Upper lobe of right lung (tissue), 1 donor: ENCODE measurements around the gene HNF4A. TPM values are rescaled to one million over a fixed set of nuclear protein-coding genes. Genes with fewer than 3 reads are reported as not detected.

ENCODE experiments used
- ATAC-seq: fragments of 200-7000 bp; cut with Tn5 transposase; one replicate; pipeline ENCODE4 v1.9.1; 2020; ENCODE audit warnings: mild to moderate bottlenecking, moderate library complexity
- DNase-seq: peaks from one replicate; pipeline ENCODE4 v3.0.0-alpha.2; 2020
- H3K27ac ChIP-seq: fragments of 200-600 bp; one replicate; pipeline ENCODE4 v1.8.0; 2022
- H3K27me3 ChIP-seq: fragments of 200-600 bp; one replicate; pipeline ENCODE4 v1.8.0; 2022; ENCODE audit warnings: mild to moderate bottlenecking
- H3K36me3 ChIP-seq: fragments of 200-600 bp; one replicate; pipeline ENCODE4 v1.8.0; 2022
- H3K4me1 ChIP-seq: fragments of 200-600 bp; one replicate; pipeline ENCODE4 v1.8.0; 2022
- H3K4me3 ChIP-seq: fragments of 200-600 bp; one replicate; pipeline ENCODE4 v1.8.0; 2022; ENCODE audit warnings: mild to moderate bottlenecking
- H3K9me3 ChIP-seq: fragments of 200-600 bp; one replicate; pipeline ENCODE4 v1.8.0; 2022
- intact Hi-C: fragments of 100-400 bp; cut with DNase I; formaldehyde crosslinking; loops from one replicate; pipeline ENCODE4 v1.11.0; 2022
- total RNA-seq: library from RNA; stranded (reverse); fragmentation: NEBNext Ultra II Directional; extraction: Animal tissue kit (Norgen Biotek cat#: 25700); gene quantifications from one replicate; pipeline ENCODE4 v1.2.1, GENCODE V29; 2021
- TF ChIP-seq, protein P1 (sequence below): fragments of 200-600 bp; IDR thresholded peaks from one replicate; pipeline ENCODE4 v1.8.0; 2022; ENCODE audit warnings: antibody characterized with exemption
- donor health status: DM: no; HTN: yes; CAD: no; lungs with severe emphysema.

HNF4A gene
- total RNA-seq, 1 donor from 2014 or later = 0.20 TPM

DNA sequence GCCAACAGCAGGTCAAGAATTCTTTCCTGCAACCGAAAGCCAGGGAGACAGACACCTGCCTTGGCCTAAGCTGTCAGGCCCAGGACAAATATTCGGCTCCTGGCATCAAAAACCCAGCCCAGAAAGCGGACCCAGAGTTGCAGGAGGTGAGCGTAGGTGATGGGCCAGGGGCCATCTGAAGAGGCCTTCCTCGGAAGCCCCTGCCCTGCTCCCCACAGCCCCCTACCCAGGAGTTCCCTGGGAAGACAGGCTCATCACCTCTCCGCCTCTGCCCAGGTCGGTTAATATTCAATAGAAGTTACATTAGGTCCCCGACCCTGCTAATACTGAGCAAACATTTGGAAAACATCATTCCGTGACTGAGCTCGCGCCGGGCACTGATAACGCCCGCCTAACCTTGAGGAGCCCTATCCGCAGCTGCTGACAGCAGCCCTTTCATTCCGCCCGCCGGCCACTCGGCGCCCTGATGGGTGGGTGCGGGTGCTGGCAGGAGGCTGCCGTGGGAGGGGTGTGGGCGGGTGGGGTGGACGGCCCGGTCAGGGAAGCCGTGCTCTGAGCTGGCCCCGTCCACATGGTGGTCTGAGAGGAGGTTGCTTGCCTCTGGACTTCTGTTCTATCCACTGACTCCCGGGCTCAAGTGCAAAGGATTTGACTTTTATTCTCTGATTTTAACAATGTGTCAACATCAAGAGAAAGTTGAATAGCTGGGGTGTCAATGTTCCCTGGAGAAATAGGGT, 55.7 kb downstream of the HNF4A start:
- ATAC-seq (no peak), DNase-seq (no peak)
- H3K4me1 ChIP-seq = no peaks in the 10 kb centered on the region
- H3K27ac ChIP-seq = no peak overlapping the region
- intact Hi-C loops = no loop called here
- no peaks in the 10 kb centered on the region for H3K36me3 ChIP-seq
- TF ChIP-seq, protein P1, sequence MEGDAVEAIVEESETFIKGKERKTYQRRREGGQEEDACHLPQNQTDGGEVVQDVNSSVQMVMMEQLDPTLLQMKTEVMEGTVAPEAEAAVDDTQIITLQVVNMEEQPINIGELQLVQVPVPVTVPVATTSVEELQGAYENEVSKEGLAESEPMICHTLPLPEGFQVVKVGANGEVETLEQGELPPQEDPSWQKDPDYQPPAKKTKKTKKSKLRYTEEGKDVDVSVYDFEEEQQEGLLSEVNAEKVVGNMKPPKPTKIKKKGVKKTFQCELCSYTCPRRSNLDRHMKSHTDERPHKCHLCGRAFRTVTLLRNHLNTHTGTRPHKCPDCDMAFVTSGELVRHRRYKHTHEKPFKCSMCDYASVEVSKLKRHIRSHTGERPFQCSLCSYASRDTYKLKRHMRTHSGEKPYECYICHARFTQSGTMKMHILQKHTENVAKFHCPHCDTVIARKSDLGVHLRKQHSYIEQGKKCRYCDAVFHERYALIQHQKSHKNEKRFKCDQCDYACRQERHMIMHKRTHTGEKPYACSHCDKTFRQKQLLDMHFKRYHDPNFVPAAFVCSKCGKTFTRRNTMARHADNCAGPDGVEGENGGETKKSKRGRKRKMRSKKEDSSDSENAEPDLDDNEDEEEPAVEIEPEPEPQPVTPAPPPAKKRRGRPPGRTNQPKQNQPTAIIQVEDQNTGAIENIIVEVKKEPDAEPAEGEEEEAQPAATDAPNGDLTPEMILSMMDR = no peak
- no peaks in the 10 kb centered on the region for H3K9me3 ChIP-seq
- peaks cover 6% of the 10 kb centered on the region for H3K27me3 ChIP-seq
- H3K4me3 ChIP-seq = no peak overlapping the region

DNA sequence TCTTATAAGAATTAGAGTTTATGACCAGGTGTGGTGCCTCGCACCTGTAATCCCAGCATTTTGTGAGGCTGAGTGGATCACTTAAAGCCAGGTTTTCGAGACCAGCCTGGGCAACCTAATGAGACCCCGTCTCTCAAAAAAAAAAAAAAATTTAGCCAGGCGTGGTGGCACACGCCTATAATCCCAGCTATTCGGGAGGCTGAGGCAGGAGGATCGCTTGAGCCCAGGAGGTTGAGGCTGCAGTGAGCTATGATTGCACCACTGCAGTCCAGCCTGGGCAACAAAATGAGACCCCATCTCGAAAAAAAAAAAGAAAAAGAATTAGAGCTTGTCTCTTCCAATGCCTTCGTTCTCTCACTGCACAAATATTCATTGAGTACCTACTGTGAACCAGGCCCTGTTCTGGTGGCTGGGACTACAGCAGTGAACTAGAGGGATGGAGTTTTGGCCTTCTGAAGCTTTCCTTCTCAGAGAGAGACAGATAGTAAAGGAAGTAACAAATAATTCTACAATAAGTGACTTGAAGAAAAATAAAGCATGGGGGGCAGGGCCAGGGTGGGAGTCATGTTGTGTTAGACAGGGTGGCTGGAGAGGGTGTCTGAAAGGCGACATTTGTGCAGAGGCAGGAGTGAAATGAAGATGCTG, 56.4 kb downstream of the HNF4A start:
- Histone ChIP-seq H3K27me3 (peaks cover 6% of the 10 kb centered on the region), H3K4me3 (no peak overlapping the region), H3K36me3 (no peaks in the 10 kb centered on the region), H3K4me1 (no peaks in the 10 kb centered on the region), H3K27ac (no peak overlapping the region), H3K9me3 (no peaks in the 10 kb centered on the region)
- DNase-seq (no peak), ATAC-seq (no peak)
- intact Hi-C loops = no loop called here
- TF ChIP-seq, protein P1 = no peak

DNA sequence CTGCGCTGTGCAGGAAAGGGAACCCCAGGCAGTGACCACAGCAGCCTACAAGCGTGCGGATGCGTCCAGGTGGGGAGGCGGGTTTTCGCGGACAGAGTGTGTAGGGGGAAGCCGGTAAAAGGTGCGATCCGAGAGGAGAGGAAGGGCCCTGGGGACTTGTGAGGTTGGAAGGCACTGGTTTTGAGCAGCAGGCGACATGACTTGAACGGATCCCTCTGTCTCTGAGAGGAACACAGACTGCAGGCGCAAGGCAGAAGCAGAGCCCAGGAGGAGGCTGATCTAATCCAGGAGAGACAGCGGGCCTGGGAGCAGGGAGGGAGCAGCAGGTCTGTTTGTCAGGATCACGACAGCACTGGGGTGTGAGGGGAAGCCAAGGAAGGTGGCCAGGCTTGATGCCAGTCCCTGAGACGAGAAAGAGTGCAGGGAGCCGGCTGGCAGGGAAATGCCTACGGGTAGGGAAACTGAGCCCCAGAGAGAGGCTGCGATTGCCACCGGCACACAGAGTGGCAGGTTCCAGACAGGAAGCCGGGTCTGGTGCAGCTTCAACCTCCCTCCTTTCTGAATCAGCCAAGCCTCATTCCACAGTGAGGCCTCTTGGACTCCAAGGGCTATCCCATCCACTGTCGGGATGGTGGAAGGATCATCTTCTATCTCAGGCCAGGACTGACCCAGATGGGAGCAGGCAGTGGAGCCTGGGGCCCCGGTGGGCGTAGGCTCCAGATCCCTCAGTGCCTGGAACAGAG, 57.1 kb downstream of the HNF4A start:
- ATAC-seq = no peak
- intact Hi-C loops = no loop called here

DNA sequence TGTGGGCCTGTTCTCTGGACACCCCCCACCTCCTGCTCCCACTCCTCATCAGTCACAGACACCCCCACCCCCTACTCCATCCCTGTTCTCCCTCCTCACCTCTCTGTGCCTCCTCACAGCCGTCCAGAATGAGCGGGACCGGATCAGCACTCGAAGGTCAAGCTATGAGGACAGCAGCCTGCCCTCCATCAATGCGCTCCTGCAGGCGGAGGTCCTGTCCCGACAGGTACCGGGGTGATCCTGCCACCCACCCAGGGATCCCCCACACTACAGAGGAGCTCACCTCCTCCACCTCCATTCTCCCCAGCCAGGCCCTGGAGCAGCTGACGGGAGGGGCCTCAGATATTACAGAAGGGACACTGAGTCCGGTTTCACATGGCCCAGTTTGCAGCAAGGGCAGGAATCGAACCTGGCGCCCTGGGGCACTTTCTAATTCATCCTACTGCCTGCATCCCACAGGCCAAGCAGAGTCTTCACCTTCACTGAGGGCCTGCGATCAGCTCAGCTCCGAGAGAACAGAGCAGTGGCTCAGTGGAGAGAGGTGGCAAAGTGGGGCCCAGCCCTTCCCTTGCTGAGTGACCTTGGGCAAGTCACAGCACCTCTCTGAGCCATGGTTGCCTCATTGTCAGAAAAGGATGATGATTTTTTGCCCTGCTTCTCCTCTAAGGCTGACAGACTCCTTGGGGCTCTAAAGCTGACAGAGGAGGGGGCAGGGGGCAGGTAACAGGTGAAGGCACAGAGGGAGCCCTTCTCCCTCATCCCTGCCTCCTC, 58.3 kb downstream of the HNF4A start:
- intact Hi-C loops = no loop called here
- no peak for DNase-seq
- Histone ChIP-seq H3K9me3 (no peaks in the 10 kb centered on the region), H3K27me3 (peaks cover 6% of the 10 kb centered on the region), H3K4me1 (no peaks in the 10 kb centered on the region), H3K4me3 (no peak overlapping the region), H3K36me3 (no peaks in the 10 kb centered on the region), H3K27ac (no peak overlapping the region)
- TF ChIP-seq, protein P1 = no peak
- no peak for ATAC-seq

More for the DNA sequence above, 57.1 kb downstream of the HNF4A start:
- Histone ChIP-seq H3K9me3 (no peaks in the 10 kb centered on the region), H3K4me1 (no peaks in the 10 kb centered on the region), H3K27me3 (peaks cover 6% of the 10 kb centered on the region), H3K36me3 (no peaks in the 10 kb centered on the region), H3K4me3 (no peak overlapping the region), H3K27ac (no peak overlapping the region)
- no peak for DNase-seq
- TF ChIP-seq, protein P1 = no peak

DNA sequence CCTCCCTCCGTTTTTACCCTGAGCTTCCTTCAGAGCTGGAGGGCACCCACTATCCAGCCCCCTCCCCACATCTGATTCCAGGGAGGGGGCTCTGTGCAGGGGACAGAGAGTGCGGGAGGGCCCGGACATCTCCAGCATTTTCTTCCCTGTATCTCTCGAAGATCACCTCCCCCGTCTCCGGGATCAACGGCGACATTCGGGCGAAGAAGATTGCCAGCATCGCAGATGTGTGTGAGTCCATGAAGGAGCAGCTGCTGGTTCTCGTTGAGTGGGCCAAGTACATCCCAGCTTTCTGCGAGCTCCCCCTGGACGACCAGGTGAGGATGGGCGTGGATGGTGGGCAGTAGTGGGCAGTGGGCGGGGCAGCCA, 58.8 kb downstream of the HNF4A start:
- TF ChIP-seq, protein P1 = no peak
- peaks cover 6% of the 10 kb centered on the region for H3K27me3 ChIP-seq
- intact Hi-C loops = no loop called here
- H3K4me1 ChIP-seq = no peaks in the 10 kb centered on the region
- no peaks in the 10 kb centered on the region for H3K36me3 ChIP-seq
- H3K27ac ChIP-seq = no peak overlapping the region
- no peak overlapping the region for H3K4me3 ChIP-seq
- DNase-seq = no peak
- no peaks in the 10 kb centered on the region for H3K9me3 ChIP-seq
- no peak for ATAC-seq
